Measurements from ENCODE around the gene INPP5F.

GRCh38 chr10:119728172-119728800 is 2.4 kb downstream of the INPP5F start:
- TF ChIP-seq TEAD4 (IDR thresholded peaks at IDR 0.05; ENCODE audit: borderline replicate concordance, insufficient read depth) (no peak), POLR2AphosphoS5 (IDR thresholded peaks at IDR 0.05; ENCODE audit: low read depth, low read length) (no peak), CTCF (IDR thresholded peaks at IDR 0.05) (no peak), RCOR1 (IDR thresholded peaks at IDR 0.05; ENCODE audit: low read length) (no peak), CHD2 (IDR thresholded peaks at IDR 0.05; ENCODE audit: low read length, partially characterized antibody) (no peak), MEF2A (IDR thresholded peaks at IDR 0.05; ENCODE audit: borderline replicate concordance, low read depth) (no peak), REST (IDR thresholded peaks at IDR 0.05; ENCODE audit: low read depth, low read length) (no peak), MXI1 (IDR thresholded peaks at IDR 0.05; ENCODE audit: low read depth, low read length) (no peak), RFX5 (IDR thresholded peaks at IDR 0.05; ENCODE audit: low read length) (no peak), SIN3A (IDR thresholded peaks at IDR 0.05; ENCODE audit: borderline replicate concordance, low read depth, low read length) (no peak), USF2 (IDR thresholded peaks at IDR 0.05; ENCODE audit: borderline replicate concordance, low read depth, low read length) (no peak), RAD21 (IDR thresholded peaks at IDR 0.05; ENCODE audit: low read length) (no peak), ELF1 (IDR thresholded peaks at IDR 0.05) (no peak), EP300 (IDR thresholded peaks at IDR 0.05; ENCODE audit: borderline replicate concordance in 1 of 2, low read depth in 1 of 2, low read length in 1 of 2) (no peak)

Measured in SK-N-SH (cell line).